Ovary (tissue), 3 donors: Measurements from ENCODE around the gene MOSMO.

Source experiments
- EP300 ChIP-seq: sonication (generic); formaldehyde crosslinking; IDR thresholded peaks from one replicate; pipeline ENCODE4 v1.6.1; 2017; ENCODE audit warnings: antibody characterized with exemption
- POLR2A ChIP-seq: fragments of 450-650 bp; IDR thresholded peaks from one replicate; pipeline ENCODE4 v1.6.1; 2017; ENCODE audit warnings: antibody characterized with exemption, mild to moderate bottlenecking, moderate library complexity
- TF ChIP-seq, protein P1 (sequence below), 3 donors: fragments of 450-650 bp in 2 of 3; fragments of 200-600 bp in 1 of 3; IDR thresholded peaks; one replicate each; pipeline versions ENCODE4 v1.5.1 to v1.8.0; 2016 to 2022; ENCODE audit warnings: antibody characterized with exemption in 3 of 3, mild to moderate bottlenecking in 1 of 3
- donor health status: DM: no; HTN: no; CAD: no.

DNA sequence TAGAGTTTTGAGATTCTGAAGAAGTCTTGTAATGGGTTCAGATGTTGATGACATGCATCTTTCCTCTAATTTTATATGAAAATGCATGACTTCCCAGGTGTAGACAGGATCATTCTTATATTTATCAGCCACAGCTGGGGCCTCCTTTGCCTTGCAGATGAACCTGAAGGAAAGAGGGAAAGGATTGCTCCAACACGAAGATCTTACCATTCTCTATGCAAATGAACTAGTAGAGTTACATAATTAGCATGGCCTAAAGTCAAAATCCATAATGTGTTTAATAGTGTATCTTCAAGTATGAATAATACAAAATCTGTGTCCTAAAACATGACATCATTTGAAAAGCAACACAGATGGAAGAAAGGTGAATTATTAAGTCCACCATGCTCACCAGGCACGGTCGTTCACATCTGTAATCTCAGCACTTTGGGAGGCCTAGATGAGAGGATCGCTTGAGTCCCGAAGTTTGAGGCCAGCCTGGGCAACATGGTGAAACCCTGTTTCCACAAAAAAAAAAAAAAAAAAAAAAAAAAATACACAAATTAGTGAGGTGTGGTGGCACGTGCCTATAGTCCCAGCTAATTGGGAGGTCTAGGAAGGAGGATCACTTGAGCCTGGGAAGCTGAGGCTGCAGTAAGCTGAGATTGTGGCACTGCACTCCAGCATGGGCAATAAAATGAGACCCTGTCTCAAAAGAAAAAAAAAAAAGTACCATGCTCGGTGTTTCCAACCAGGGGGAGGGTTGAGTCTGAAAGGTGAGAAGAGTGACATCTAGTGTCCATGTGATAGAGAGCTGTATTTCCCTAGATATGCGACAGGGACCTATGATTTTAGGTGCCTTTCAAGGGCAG, 90.7 kb downstream of the MOSMO start:
- TF ChIP-seq, protein P1, sequence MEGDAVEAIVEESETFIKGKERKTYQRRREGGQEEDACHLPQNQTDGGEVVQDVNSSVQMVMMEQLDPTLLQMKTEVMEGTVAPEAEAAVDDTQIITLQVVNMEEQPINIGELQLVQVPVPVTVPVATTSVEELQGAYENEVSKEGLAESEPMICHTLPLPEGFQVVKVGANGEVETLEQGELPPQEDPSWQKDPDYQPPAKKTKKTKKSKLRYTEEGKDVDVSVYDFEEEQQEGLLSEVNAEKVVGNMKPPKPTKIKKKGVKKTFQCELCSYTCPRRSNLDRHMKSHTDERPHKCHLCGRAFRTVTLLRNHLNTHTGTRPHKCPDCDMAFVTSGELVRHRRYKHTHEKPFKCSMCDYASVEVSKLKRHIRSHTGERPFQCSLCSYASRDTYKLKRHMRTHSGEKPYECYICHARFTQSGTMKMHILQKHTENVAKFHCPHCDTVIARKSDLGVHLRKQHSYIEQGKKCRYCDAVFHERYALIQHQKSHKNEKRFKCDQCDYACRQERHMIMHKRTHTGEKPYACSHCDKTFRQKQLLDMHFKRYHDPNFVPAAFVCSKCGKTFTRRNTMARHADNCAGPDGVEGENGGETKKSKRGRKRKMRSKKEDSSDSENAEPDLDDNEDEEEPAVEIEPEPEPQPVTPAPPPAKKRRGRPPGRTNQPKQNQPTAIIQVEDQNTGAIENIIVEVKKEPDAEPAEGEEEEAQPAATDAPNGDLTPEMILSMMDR (IDR thresholded peaks at IDR 0.05), result peak in 1 of 3 donors; percentile 20
- TF ChIP-seq POLR2A (no peak), EP300 (no peak)
